ENCODE results near the gene AGTRAP.

DNA sequence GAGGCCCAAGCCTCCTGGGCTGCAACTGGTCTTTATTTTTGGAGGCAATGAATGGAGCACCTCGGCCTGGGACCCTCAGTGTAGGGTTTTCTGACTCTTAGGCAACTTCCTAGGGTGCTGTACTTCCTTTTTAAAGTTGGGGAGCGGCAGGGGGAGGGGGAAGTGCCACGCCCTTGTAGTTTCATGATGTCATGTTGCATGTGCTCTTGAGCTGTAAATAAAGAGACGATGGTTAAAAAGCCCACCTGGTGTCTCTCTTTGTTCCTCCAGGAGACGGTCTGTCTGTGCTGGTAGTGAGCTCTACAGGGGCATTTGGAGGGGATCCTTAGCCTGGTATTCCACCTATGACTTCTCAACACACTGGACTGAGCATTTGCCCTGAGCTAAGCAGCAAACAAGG, 10.3 kb upstream of the AGTRAP start:
- TF ChIP-seq POLR2AphosphoS5 (IDR thresholded peaks at IDR 0.05; ENCODE audit: low read depth, low read length), result no peak
- no peak for TF ChIP-seq POLR2A (IDR thresholded peaks at IDR 0.05; ENCODE audit: low read depth, low read length)
